Adipose tissue (tissue), 3 donors: Measurements from ENCODE around the gene SELE. TPM values are rescaled to one million over a fixed set of nuclear protein-coding genes. Genes with fewer than 3 reads are reported as not detected.
"Not testable (repeated sequence)": the region's sequence is repeated elsewhere in the genome, so short reads cannot be mapped to it uniquely, and the experiment has no call there.

Source experiments
- H3K27ac ChIP-seq: one replicate; pipeline ENCODE4 v1.5.1; 2013; ENCODE audit warnings: low read depth, low read length
- WGBS, 3 donors: extraction: QIAGEN DNeasy Blood & Tissue Kit; methylation state at CpG; one replicate each; pipeline ENCODE4 v1.1.7; 2013; 5-methylcytosine and 5-hydroxymethylcytosine counted together
- polyA plus RNA-seq, 3 donors: library from polyadenylated mRNA; stranded (reverse); fragments of 200-250 nt; gene quantifications; one replicate each; pipeline ENCODE4 v1.2.3, GENCODE V29; 2013
- donor health status: healthy with polysubstance abuse.
- donor health status: Bipolar disorder and iron deficiency.
- donor health status: healthy.

The SELE gene
- polyA plus RNA-seq, 3 donors, result 0.87 to 65.7 (median 7.6) TPM

GRCh38 chr1:169727307-169727706, 6.6 kb downstream of the SELE start:
- WGBS, 3 donors, result 53 to 92% (median 79%) methylated on average over 6 of the region's 6 CpGs

GRCh38 chr1:169726851-169727250, 7.0 kb downstream of the SELE start:
- 76 to 90% (median 86%) methylated on average over 3 of the region's 3 CpGs for WGBS, 3 donors
- H3K27ac ChIP-seq, result no peak overlapping the region

More at GRCh38 chr1:169727307-169727706, 6.6 kb downstream of the SELE start:
- no peak overlapping the region for H3K27ac ChIP-seq

- WGBS, 3 donors, result 64 to 83% (median 79%) methylated on average over 3 of the region's 3 CpGs
- no peak overlapping the region for H3K27ac ChIP-seq
These were observed 7.9 kb downstream of the SELE start for GRCh38 chr1:169725930-169726329.

GRCh38 chr1:169724168-169724567, 9.7 kb downstream of the SELE start:
- no peak overlapping the region for H3K27ac ChIP-seq
- WGBS, 3 donors, result 30 to 71% (median 68%) methylated on average over 4 of the region's 4 CpGs

GRCh38 chr1:169723763-169724162, 10.1 kb downstream of the SELE start:
- 66 to 87% (median 83%) methylated on average over 2 of the region's 2 CpGs for WGBS, 3 donors

GRCh38 chr1:169722779-169723178, 11.1 kb downstream of the SELE start:
- no peak overlapping the region for H3K27ac ChIP-seq

More at GRCh38 chr1:169723763-169724162, 10.1 kb downstream of the SELE start:
- no peak overlapping the region for H3K27ac ChIP-seq

GRCh38 chr1:169715100-169715499, 18.8 kb downstream of the SELE start:
- H3K27ac ChIP-seq, result not testable (repeated sequence)
- WGBS, 3 donors, result 70 to 88% (median 87%) methylated on average over 2 of the region's 2 CpGs

- WGBS, 3 donors, result 80 to 94% (median 90%) methylated on average over 5 of the region's 5 CpGs
These were observed 20.8 kb downstream of the SELE start for GRCh38 chr1:169713090-169713489.

GRCh38 chr1:169712309-169712631, 21.6 kb downstream of the SELE start:
- no peak overlapping the region for H3K27ac ChIP-seq
- 86 to 92% (median 90%) methylated on average over 2 of the region's 2 CpGs for WGBS, 3 donors

More at GRCh38 chr1:169713090-169713489, 20.8 kb downstream of the SELE start:
- not testable (repeated sequence) for H3K27ac ChIP-seq

GRCh38 chr1:169711469-169712308, 22.2 kb downstream of the SELE start, which contains the start of gene SELL:
Gene SELL (minus strand): TSS chr1:169711620. CDS start chr1:169711498, 122 bp downstream.
- no peak within 1 kb of the TSS for H3K27ac ChIP-seq
- 6 to 10% (median 8%) methylated on average over 6 of the region's 6 CpGs for WGBS, 3 donors

GRCh38 chr1:169708647-169709046, 25.2 kb downstream of the SELE start:
- 63 to 75% (median 74%) methylated on average over 3 of the region's 3 CpGs for WGBS, 3 donors
- H3K27ac ChIP-seq, result no peak overlapping the region

GRCh38 chr1:169707912-169708604, 25.8 kb downstream of the SELE start:
- WGBS, 3 donors, result 54 to 73% (median 64%) methylated on average over 9 of the region's 9 CpGs
- H3K27ac ChIP-seq, result no peak overlapping the region

- 57 to 82% (median 76%) methylated on average over 2 of the region's 2 CpGs for WGBS, 3 donors
These were observed 29.1 kb downstream of the SELE start for GRCh38 chr1:169704797-169705196.

GRCh38 chr1:169701261-169702005, 32.4 kb downstream of the SELE start:
- WGBS, 3 donors, result 54 to 89% (median 87%) methylated on average over 2 of the region's 2 CpGs
- H3K27ac ChIP-seq, result no peak overlapping the region

More at GRCh38 chr1:169704797-169705196, 29.1 kb downstream of the SELE start:
- H3K27ac ChIP-seq, result no peak overlapping the region

- WGBS, 3 donors, result 57 to 77% (median 61%) methylated on average over 3 of the region's 3 CpGs
- no peak overlapping the region for H3K27ac ChIP-seq
These were observed 34.2 kb downstream of the SELE start for GRCh38 chr1:169699707-169700106.

- H3K27ac ChIP-seq, result no peak overlapping the region
- 41 to 64% (median 46%) methylated on average over 3 of the region's 3 CpGs for WGBS, 3 donors
These were observed 34.9 kb downstream of the SELE start for GRCh38 chr1:169698976-169699375.

GRCh38 chr1:169697755-169698154, 36.1 kb downstream of the SELE start:
- H3K27ac ChIP-seq, result no peak overlapping the region
- 49 to 76% (median 63%) methylated on average over 1 of the region's 1 CpG for WGBS, 3 donors

- H3K27ac ChIP-seq, result no peak overlapping the region
- 42 to 64% (median 49%) methylated on average over 3 of the region's 3 CpGs for WGBS, 3 donors
These were observed 37.4 kb downstream of the SELE start for GRCh38 chr1:169696273-169697100.
